NCI-H187 treated with DMSO at 0.1 percent for 48 hours (cell line): ENCODE results near the gene AJM1.
"Not testable (repeated sequence)": the region's sequence is repeated elsewhere in the genome, so short reads cannot be mapped to it uniquely, and the experiment has no call there.

Experiments used
- DNase-seq: peaks from one replicate; lab custom pipeline; 2025; lab: John Stamatoyannopoulos, UW

Gene AJM1

DNA sequence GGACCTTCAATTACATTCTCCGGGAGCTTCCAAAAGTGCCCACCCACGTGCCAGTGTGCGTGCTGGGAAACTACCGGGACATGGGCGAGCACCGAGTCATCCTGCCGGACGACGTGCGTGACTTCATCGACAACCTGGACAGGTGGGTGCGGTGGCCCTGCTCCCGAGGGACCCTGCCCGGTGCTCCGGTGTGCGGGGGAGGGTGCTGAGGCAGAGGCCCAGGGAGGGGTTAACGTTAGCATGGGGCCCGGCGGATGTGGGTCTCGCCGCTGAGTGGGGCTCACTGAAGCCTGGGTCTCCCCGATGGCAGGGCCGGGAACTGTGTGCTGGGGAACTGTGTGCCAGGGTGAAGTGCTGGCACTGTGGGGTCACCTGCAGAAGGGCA is 10.6 kb upstream of the AJM1 start:
- DNase-seq, result no peak

DNA sequence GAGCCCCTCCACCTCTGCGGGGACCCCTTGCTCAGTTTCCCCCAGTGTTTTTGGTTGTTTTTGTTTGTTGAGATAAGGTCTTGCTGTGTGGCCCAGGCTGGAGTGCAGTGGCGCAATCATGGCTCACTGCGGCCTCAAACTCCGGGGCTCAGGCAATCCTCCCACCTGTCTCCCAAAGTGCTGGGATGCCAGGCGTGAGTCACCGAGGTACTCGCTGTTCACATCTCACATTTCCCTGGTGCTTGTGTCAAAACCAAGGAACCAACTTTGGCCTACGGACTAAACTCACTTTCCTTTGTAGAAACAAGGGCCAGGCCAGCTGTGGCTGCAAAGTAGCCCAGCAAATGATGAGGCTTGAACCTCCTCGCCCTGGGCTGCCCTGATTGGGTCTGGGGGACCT is 9.7 kb upstream of the AJM1 start:
- DNase-seq, result no peak

DNA sequence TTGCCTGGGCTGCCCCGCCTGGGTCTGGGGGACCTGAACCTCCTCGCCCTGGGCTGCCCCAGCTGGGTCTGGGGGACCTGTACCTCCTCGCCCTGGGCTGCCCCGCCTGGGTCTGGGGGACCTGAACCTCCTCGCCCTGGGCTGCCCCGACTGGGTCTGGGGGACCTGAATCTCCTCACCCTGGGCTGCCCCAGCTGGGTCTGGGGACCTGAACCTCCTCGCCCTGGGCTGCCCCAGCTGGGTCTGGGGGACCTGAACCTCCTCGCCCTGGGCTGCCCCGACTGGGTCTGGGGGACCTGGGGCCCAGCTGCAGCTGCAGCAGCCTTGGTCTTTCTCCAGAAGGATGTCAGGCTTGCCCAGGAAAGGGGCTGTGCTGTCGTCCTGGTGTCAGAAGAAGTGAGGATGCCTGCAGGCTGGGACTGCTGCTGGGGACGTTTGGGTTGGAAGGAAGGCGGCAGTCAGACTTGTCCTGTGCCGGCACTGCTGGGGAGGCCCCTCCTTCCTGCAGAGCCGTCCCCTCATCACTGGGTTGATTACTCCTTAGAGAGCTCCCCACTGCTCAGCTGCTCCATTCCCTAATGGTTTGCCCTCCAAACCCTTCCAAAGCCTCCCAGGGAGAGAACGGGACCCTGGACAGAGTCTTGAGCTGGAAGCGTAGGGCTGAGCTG is 8.8 kb upstream of the AJM1 start:
- DNase-seq, result not testable (repeated sequence)

DNA sequence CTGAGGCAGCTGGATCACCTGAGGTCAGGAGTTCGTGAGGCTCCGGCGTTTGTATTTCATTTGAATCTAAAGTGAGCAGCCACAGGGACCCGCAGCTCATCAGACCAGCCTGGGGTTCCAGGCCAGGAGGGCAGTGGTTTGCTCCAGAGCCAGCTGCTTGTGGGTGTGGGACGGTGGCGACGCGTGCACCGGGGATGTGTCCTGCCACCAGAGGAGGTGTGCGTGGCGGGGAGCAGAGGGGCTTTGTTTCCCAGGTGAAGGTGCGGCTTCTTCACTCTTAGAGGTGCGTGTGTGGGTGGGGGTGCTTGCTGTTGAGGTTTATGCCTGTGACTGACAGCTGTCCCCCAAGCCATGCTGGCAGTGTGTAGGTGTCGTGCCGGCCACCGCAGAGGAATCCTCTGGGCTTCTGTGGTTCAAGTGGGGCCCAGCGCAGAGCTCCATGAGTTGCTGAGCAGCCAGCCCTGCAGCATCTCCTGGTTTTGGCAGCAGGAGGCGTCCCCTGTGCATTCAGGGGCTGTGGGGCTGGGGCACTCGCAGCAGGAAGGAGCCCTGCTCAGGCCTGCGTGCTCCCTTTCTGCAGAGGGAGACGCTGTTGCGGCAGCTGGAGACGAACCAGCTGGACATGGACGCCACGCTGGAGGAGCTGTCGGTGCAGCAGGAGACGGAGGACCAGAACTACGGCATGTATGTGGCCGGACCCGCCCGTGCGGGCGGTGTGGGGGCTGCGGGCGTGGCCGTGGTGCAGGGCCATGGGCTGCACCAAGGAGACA is 6.9 kb upstream of the AJM1 start:
- DNase-seq, result no peak

DNA sequence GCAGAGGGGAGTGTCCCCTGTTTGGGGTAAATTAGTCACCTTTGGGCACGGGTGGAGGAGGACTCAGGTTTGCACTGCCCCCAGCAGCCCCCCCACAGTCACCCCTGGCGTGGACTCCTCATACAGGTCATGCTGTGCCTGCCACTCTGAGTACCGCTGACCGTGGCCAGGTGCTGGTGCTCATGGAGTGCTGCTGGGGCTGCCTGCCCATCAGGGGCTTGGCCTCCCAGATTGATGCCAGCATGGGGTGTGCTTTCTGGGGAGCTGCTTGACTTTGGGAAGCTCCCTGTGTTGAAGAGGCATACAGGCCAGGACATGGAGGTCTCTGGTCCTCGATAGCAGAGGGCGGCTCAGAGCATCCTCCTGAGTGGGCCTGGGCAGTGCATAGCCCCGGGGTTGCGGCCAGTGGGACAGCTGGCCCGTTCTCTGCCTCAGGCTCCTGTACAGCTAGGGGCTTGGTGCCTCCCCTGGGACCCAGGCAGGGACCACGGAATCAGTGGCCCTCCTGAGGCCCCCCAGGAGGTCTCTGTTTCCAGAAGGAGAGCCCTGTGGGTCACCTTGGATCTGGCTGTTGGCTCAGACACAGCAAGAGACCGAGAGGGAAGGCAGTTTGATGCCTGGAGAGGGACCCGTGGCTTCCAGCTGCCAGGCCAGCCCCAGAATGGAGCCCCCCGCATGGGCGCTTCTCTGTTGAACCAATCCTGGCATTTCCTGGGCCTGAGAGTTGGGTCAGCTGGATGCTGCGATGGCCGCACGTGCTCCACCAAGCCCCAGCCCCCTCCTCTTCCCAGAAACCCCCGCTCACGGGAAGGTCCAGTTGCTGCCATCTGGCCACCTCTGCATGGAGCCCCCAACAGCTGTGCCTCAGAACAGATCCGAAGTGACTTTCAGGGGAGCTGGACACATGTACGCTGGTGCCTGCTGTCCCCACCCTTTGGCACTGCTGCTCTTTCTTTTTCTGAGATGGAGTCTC is 6.1 kb upstream of the AJM1 start:
- DNase-seq, result no peak

DNA sequence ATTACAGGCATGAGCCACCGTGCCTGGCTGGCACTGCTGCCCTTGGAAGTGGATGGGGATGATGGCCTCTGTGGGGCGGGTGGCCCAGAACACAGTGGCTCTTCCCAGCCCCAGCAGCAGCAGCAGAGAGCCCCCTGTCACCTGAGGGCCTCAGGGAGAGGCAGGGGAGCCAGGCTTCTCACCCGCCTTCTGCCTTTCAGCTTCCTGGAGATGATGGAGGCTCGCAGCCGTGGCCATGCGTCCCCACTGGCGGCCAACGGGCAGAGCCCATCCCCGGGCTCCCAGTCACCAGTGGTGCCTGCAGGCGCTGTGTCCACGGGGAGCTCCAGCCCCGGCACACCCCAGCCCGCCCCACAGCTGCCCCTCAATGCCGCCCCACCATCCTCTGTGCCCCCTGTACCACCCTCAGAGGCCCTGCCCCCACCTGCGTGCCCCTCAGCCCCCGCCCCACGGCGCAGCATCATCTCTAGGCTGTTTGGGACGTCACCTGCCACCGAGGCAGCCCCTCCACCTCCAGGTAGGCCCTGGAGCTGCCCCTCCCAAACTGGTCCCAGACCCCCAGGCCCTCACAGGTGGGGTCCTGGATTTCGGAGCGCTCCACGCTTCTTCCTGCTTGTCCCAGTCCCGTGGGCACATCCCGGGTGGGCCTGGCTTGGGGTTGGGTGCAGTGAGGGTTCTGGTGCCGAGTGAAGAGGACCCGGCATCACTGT is 5.0 kb upstream of the AJM1 start:
- DNase-seq, result no peak

DNA sequence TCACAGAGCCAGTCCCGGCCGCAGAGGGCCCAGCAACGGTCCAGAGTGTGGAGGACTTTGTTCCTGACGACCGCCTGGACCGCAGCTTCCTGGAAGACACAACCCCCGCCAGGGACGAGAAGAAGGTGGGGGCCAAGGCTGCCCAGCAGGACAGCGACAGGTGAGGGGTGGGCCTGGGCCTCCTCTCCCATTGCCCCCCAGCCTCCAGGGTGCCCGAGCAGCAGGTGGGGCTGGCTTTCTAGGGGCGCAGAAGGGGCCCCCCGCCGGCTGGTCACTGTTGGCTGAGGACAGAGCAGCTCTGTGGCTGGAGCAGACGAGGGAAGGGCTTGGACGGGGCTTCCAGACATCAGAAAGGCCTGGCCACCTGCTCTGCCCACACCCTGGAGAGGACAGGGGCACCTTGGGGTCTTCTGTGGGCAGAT is 4.4 kb upstream of the AJM1 start:
- DNase-seq, result not testable (repeated sequence)

DNA sequence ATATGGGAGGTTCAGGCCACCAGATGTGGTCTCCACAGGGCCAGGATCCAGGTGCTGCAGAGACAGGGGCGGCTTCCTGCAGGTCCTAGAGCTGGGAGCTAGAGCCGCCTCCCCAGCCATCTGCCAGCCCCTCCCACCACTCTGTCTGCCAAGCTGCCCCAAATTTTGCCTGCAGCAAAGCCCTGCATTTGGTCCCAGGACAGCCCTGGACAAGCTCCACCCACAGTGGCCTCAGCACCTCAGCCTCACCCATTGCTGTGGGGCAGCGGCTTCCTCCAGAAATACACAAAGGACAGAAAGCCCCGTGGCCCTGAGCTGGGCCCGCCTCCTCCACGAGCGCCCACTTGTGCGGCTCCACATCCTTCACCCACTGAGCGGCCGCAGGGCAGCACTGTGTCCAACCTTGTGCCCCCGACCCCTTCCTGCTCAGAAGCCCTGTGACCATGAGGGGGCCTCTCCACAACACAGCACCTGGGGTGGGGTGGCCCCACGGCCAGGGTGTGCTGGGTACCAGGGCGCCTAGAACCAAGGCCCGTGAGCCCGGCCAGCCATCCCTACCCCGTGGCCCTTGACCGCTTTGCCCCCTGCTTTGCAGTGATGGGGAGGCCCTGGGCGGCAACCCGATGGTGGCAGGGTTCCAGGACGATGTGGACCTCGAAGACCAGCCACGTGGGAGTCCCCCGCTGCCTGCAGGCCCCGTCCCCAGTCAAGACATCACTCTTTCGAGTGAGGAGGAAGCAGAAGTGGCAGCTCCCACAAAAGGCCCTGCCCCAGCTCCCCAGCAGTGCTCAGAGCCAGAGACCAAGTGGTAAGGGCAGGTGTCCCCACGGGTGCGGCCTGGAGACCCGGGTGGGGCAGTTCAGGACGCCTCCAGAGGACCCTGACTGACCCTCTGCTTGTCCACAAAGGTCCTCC is 3.7 kb upstream of the AJM1 start:
- no peak for DNase-seq

DNA sequence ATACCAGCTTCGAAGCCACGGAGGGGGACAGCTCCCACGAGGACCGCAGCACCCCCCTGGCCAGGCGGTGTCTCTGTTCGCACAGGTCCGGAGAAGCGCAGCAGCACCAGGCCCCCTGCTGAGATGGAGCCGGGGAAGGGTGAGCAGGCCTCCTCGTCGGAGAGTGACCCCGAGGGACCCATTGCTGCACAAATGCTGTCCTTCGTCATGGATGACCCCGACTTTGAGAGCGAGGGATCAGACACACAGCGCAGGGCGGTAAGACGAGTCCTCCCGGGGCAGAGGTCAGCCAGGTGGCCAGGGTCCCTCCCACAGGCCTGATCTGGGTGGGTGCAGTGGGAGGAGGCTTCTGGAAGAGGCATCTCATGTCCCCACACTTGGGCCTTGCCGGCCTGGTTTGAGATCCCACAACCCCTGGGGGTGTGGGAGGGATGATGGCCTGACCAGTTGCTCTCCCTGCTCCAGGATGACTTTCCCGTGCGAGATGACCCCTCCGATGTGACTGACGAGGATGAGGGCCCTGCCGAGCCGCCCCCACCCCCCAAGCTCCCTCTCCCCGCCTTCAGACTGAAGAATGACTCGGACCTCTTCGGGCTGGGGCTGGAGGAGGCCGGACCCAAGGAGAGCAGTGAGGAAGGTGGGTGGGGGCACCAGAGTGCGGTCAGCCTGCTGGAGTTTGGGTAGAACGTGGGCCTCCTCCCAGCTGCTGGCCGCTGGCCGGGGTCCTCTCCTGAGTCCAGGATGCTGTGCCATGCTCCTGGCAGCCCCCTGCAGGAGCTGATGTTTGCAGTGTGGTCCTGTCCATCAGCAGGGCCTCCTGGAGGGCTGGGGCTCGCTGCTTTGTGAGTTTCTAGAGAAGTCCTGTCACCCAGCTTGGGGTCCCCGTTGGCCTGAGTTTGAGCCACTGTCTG is 2.8 kb upstream of the AJM1 start:
- no peak for DNase-seq

DNA sequence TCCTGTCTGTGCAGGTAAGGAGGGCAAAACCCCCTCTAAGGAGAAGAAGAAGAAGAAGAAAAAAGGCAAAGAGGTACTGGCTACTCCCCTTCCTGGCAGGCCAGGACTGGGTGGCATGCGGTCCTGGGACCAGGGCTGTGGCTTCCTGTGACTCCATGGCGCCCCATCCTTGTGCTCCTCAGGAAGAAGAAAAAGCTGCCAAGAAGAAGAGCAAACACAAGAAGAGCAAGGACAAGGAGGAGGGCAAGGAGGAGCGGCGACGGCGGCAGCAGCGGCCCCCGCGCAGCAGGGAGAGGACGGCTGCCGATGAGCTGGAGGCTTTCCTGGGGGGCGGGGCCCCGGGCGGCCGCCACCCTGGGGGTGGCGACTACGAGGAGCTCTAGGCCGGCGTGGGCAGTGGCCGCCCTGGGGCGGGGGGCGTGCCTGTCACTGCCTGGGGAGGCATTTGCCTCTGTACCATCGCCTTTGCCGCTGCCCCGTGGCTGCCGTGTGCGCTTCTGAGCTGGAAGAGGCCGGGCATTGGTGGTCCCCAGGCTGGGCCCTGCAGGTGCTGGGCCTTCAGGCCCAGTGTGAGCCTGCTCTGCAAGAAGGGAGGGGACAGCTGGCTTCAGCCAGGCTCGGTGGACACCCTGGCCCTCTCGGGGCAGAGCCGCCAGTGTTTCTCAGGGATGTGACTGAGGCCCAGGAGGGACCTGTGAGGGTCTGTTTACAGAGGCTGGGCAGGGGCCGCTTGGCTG is 2.0 kb upstream of the AJM1 start:
- DNase-seq, result no peak

DNA sequence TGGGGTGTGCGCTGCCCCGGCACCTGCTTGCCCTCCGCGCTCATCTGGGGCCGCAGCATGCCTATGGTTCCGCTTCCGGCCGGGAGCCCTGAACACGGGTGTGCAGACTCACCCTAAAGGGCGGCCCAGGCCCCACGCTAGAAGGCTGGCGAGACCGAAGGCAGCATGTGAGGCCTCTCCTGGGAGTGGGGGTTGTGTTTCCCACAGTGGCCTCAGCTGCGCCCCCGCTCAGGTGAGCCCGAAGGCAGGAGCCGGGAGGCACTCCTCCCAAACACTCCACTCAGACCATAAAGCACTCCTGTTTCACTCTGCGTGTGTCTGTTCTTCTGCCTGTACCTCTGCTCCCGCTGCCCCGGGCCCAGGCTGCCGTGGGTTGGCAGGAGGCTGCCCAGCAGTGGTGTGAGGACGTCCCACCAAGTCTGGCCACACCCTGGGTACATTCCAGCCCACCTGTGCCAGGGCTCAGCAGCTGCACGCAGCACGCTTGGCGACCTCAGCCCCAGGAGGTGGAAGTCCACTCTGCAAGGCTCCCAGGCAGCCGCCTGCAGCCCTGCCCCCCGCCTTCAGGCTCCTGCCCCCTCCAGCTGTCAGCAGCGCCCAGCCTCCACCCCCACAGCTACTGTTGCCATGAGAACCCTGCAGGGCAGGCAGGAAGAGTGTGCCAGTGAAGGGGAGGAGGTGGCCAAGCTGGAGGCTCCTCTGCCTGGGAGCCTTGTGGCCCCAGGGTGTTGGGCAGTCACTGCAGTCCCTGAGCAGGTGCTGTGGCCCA is 1.2 kb upstream of the AJM1 start:
- DNase-seq, result no peak

DNA sequence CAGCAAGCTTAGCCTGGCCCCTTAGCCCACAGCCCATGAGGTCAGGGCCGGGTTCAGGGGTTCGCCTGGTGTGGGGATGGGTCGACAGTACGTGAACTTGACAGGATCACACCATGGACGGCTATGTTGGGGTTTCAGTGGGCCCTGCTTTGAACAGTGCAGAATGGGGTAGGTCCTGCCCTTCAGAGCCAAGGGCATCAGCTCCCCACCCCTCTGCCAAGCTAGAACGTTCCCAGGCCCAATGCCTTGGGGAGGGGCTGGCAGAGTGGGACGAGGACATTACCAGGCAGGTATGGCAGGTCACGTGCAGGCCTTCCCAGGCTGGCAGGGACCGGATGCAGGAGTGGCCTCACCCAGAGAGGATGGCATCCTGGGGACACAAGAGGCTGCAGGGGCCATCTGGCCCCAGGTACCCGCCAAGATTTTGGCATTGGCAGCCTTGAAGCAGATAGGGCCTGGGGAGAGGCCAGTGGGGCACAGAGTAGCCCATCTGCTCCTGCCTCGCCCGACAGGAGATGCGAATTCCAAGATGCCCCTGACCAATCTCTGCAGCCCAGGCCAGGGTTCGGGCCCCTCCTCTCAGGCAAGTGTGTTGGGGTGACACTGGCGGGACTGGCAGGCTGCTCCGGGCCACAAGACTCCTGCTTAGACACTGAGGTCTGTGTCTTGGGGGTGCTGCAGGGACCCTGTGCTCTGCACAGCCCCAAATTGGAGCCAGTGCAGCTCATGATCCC is 465 bp upstream of the AJM1 start:
- DNase-seq, result not testable (repeated sequence)

DNA sequence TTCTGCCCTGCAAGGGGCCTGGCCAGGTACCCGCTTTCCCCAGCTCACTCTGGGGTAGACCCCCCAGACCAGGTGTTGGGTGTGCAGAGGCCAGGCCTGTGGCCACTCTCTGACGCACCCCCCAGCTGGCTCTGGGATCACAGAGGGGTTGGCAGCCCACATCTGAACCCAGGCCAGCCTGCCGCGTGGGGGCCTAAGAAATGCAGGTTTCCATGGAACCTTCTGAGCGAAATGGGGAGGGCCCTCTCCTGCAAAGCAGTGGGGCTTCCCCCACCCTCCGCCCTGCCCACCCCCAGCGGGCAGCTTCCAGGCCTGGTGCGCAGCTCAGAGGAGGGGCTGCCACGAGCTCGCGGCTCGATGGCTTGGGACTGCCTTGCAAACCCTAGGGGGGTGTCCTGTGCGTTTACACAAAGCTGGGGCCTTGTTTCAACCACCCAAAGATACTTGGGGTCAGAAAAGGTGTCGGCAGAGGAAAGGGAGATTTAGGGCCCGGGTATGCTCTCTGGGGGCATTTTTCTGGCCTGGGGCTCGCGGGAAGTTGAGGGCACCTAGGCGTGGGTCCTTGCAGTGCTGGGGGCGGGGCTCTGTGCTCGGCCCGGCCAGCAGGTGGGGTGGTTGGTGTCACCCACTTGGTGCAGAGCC is 1.0 kb downstream of the AJM1 start:
- DNase-seq, result not testable (repeated sequence)

DNA sequence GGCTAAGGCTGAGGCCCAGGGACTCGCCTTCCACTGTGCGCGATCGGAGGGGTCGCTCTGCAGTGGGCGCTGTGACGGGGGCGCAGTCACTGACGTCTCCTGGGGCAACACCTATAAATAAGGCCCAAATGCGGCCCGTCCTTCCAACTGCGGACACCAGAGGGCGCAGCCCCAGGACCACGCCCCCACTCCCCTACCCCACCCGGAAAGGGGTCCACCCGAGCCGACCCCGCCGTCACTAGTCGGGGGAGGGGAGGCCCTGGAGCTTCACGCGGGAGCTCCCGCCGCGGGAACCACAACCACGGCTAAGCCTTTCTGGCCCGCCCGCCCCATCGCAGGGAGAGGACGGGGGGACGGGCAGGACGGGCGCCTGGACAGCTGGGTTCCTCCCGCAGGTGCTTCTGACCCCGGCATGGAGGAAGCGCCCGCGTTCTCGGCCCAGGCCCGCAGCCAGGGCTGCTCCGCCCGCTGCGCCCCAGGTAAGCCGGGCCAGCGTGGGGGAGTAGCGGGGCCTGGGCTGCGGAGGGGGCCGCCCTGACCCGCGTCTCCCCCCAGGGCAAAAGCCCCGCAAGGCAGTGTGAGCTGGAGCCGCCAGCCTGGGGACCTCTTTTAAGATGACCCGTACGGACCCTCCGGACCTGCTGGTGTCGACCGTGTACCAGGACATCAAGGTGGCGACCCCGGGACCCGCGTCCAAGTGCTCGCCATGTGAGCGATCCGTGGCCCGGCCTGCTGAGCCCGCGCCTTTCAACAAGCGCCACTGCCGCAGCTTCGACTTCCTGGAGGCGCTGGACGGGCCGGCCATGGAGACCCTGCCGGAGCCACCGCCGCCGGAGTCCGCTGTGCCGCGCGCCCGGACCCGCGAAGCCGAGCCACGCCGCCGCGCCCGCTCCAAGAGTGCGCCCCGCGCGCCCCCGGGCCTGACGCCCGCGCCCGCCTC is 1.8 kb downstream of the AJM1 start:
- DNase-seq, result not testable (repeated sequence)

DNA sequence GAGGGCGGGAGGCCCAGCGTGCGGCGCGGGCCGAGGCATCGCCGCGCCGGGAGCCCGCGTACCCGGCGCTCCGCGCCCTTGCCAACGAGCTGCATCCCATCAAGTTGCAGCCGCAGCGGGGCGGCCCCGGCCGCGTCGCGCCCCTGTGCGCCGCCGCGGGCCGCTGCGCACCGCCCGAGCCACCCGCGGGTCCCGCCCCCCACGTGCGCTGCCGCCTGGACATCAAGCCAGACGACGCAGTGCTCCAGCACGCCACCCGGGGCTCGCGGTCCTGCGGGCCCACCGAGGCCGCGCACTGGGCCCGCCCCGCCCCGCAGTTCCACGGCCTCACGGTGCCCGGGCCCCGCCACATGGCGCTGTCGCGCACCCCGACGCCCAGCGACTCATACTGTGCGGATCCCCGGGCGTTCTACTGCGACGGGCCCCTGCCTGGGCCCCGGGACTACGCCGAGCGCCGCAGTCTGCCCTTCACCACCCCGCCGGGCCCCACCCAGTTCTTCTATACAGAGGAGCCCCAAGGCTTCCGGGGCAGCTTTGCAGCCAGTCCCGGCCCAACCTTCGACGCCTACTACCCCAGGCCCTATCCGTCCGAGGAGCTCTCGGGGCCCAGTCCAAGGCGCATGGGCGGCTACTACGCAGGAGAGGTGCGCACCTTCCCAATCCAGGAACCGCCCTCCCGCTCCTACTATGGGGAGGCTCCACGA is 2.6 kb downstream of the AJM1 start:
- no peak for DNase-seq
